Measurements from ENCODE around the gene ENDOV.

The ENDOV gene

GRCh38 chr17:80374039-80374731 lies 40.8 kb upstream of the ENDOV start:
- H3K9me3 ChIP-seq (ENCODE audit: insufficient read depth, low read length, severe bottlenecking), result no peaks in the 10 kb centered on the region
- TF ChIP-seq EZH2 (IDR thresholded peaks at IDR 0.05; ENCODE audit: borderline replicate concordance, low read depth, low read length, severe bottlenecking), result no peak
- TF ChIP-seq, protein P1, sequence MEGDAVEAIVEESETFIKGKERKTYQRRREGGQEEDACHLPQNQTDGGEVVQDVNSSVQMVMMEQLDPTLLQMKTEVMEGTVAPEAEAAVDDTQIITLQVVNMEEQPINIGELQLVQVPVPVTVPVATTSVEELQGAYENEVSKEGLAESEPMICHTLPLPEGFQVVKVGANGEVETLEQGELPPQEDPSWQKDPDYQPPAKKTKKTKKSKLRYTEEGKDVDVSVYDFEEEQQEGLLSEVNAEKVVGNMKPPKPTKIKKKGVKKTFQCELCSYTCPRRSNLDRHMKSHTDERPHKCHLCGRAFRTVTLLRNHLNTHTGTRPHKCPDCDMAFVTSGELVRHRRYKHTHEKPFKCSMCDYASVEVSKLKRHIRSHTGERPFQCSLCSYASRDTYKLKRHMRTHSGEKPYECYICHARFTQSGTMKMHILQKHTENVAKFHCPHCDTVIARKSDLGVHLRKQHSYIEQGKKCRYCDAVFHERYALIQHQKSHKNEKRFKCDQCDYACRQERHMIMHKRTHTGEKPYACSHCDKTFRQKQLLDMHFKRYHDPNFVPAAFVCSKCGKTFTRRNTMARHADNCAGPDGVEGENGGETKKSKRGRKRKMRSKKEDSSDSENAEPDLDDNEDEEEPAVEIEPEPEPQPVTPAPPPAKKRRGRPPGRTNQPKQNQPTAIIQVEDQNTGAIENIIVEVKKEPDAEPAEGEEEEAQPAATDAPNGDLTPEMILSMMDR (IDR thresholded peaks at IDR 0.05; ENCODE audit: borderline replicate concordance, extremely low read depth, low read length, poor library complexity, severe bottlenecking), result no peak
- no peak for DNase-seq
- no peak overlapping the region for H3K4me2 ChIP-seq (ENCODE audit: insufficient read depth, low read length)
- no peak for ATAC-seq (ENCODE audit: insufficient read depth, low read depth)
- H3K4me1 ChIP-seq (ENCODE audit: insufficient read depth, low read length), result no peaks in the 10 kb centered on the region
- peaks cover 96% of the 10 kb centered on the region for H3K36me3 ChIP-seq (ENCODE audit: insufficient read depth, low read length)
- no peak overlapping the region for H3K9ac ChIP-seq (ENCODE audit: low read depth, low read length)
- no peaks in the 10 kb centered on the region for H3K79me2 ChIP-seq (ENCODE audit: insufficient read depth, low read length)
- H3K4me3 ChIP-seq (ENCODE audit: low read depth in 1 of 2, low read length in 2 of 2), result no peak overlapping the region
- no peaks in the 10 kb centered on the region for H4K20me1 ChIP-seq (ENCODE audit: insufficient read depth, low read length)
- H2AFZ ChIP-seq (ENCODE audit: low read depth, low read length), result no peak overlapping the region
- H3K27ac ChIP-seq (ENCODE audit: low read length), result no peak overlapping the region
- no peaks in the 10 kb centered on the region for H3K27me3 ChIP-seq (ENCODE audit: insufficient read depth, low read length, poor library complexity)

- no peak overlapping the region for H2AFZ ChIP-seq (ENCODE audit: low read depth, low read length)
- no peaks in the 10 kb centered on the region for H3K9me3 ChIP-seq (ENCODE audit: insufficient read depth, low read length, severe bottlenecking)
- H3K79me2 ChIP-seq (ENCODE audit: insufficient read depth, low read length), result no peaks in the 10 kb centered on the region
- no peak overlapping the region for H3K4me3 ChIP-seq (ENCODE audit: low read depth in 1 of 2, low read length in 2 of 2)
- ATAC-seq (ENCODE audit: insufficient read depth, low read depth) (no peak), DNase-seq (no peak)
- no peaks in the 10 kb centered on the region for H3K4me1 ChIP-seq (ENCODE audit: insufficient read depth, low read length)
- H3K27ac ChIP-seq (ENCODE audit: low read length), result no peak overlapping the region
- H3K27me3 ChIP-seq (ENCODE audit: insufficient read depth, low read length, poor library complexity), result no peaks in the 10 kb centered on the region
- H3K36me3 ChIP-seq (ENCODE audit: insufficient read depth, low read length), result peaks cover 96% of the 10 kb centered on the region
- H3K9ac ChIP-seq (ENCODE audit: low read depth, low read length), result no peak overlapping the region
- TF ChIP-seq EZH2 (IDR thresholded peaks at IDR 0.05; ENCODE audit: borderline replicate concordance, low read depth, low read length, severe bottlenecking), result no peak
- TF ChIP-seq, protein P1 (IDR thresholded peaks at IDR 0.05; ENCODE audit: borderline replicate concordance, extremely low read depth, low read length, poor library complexity, severe bottlenecking), result no peak
- no peaks in the 10 kb centered on the region for H4K20me1 ChIP-seq (ENCODE audit: insufficient read depth, low read length)
- no peak overlapping the region for H3K4me2 ChIP-seq (ENCODE audit: insufficient read depth, low read length)
Measured at GRCh38 chr17:80374732-80375585, 40.0 kb upstream of the ENDOV start.

- H3K9ac ChIP-seq (ENCODE audit: low read depth, low read length), result no peak overlapping the region
- no peaks in the 10 kb centered on the region for H3K4me1 ChIP-seq (ENCODE audit: insufficient read depth, low read length)
- no peaks in the 10 kb centered on the region for H3K27me3 ChIP-seq (ENCODE audit: insufficient read depth, low read length, poor library complexity)
- no peak for DNase-seq
- no peak overlapping the region for H3K4me2 ChIP-seq (ENCODE audit: insufficient read depth, low read length)
- H3K27ac ChIP-seq (ENCODE audit: low read length), result no peak overlapping the region
- H4K20me1 ChIP-seq (ENCODE audit: insufficient read depth, low read length), result no peaks in the 10 kb centered on the region
- TF ChIP-seq, protein P1 (IDR thresholded peaks at IDR 0.05; ENCODE audit: borderline replicate concordance, extremely low read depth, low read length, poor library complexity, severe bottlenecking), result no peak
- no peak for TF ChIP-seq EZH2 (IDR thresholded peaks at IDR 0.05; ENCODE audit: borderline replicate concordance, low read depth, low read length, severe bottlenecking)
- H3K36me3 ChIP-seq (ENCODE audit: insufficient read depth, low read length), result peaks cover 96% of the 10 kb centered on the region
- H3K79me2 ChIP-seq (ENCODE audit: insufficient read depth, low read length), result no peaks in the 10 kb centered on the region
- no peaks in the 10 kb centered on the region for H3K9me3 ChIP-seq (ENCODE audit: insufficient read depth, low read length, severe bottlenecking)
- H3K4me3 ChIP-seq (ENCODE audit: low read depth in 1 of 2, low read length in 2 of 2), result no peak overlapping the region
- no peak for ATAC-seq (ENCODE audit: insufficient read depth, low read depth)
- no peak overlapping the region for H2AFZ ChIP-seq (ENCODE audit: low read depth, low read length)
Measured at GRCh38 chr17:80376531-80376930, 38.4 kb upstream of the ENDOV start.

Data from DND-41 (cell line).